Measurements from ENCODE around the gene RBFOX1. TPM values are rescaled to one million over a fixed set of nuclear protein-coding genes. Genes with fewer than 3 reads are reported as not detected.
A peak's percentile ranks its signal among the peaks of the same experiment; 100 is the strongest.

The RBFOX1 gene
- total RNA-seq, 8 experiments from 2014 or later, result 1.4 to 77.7 (median 41.3) TPM; not detected in 2

DNA sequence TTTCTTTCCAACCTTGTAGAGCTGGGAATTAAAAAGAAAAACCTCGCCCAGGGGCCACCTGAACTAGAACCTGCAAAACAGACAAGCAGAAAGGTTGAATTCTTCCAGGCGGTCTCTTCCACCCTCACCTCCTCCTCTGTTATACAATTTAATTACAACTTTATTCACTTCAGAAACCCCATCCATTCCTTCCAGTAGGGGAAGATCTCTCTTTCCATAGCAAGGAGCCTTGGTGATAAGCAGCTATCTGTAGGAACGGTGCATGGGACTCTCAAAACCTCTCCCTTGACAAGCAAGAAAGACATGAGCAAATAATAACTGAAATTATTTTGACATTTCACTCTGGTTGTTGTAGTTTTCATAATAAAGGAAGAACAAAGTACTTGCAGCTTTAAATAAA, 176.0 kb downstream of the RBFOX1 start:
- WGBS, 10 experiments, result 19 to 100% (median 74%) methylated on average over 1 to 3 of the region's 3 CpGs
- no peak overlapping the region for H3K4me3 ChIP-seq
- in situ Hi-C loops (cut with MboI; ENCODE audit: low pct_unique_long_range_greater_than_20kb in 2 of 9, low sequenced_read_pairs in 9 of 9, unreplicated experiment in 9 of 9), result no loop called here
- H3K27ac ChIP-seq, result no peak overlapping the region
- no peak for ATAC-seq (replicated peaks in 6 of 8)
- H3K4me1 ChIP-seq (replicated peaks in 1 of 2), result peaks cover 0 to 28% of the 10 kb centered on the region in 2 donors

- in situ Hi-C loops (cut with MboI; ENCODE audit: low pct_unique_long_range_greater_than_20kb in 2 of 9, low sequenced_read_pairs in 9 of 9, unreplicated experiment in 9 of 9), result no loop called here
- ATAC-seq (replicated peaks in 6 of 8), result peak in 5 of 8 experiments; percentile 60 to 92 (median 74)
- peaks cover 0 to 28% of the 10 kb centered on the region in 2 donors for H3K4me1 ChIP-seq (replicated peaks in 1 of 2)
- peak overlapping the region in 1 of 2 donors; percentile 32 for H3K27ac ChIP-seq
- peak overlapping the region in 4 of 5 donors; percentile 11 to 36 (median 26) for H3K4me3 ChIP-seq
- 3 to 84% (median 29%) methylated on average over 1 to 23 of the region's 23 CpGs; no CpG with 5 or more reads in 1 of the 10 experiments for WGBS, 10 experiments
Observed at GRCh38 chr16:7509963-7510601, 177.4 kb downstream of the RBFOX1 start.

DNA sequence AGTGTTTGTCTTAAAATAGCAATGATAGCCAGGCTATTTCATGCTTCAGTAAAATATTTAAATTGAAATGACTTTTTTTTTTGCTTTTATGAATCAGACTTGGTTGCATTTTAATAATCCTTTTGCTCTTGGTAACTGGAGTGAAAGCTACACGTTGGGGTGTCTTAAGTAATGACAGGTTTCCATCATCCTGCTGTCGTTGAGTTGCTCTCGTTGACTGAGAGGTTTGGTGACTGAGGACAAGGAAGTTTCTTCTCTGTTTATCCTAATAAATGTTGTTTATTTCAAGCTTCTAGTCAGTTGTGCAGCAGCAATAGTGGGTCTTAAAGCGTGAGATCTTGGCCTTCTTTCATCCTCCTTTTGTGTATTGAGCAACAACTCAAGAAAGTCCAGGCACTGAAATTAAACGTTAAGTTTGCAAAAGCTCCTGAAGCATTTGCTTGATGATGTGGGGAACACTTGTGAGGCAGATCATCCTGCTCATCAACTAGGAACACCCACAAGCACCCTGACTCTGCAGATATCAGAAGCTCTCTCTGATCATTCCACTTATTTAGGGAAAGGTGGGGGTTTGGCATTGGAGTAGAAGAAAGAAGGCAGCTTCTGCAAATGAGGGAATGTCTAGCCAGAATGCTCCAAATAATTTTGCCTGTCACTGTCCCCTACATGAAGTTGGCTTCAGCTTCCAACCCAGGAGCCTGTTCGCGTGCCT, 179.1 kb downstream of the RBFOX1 start:
- ATAC-seq (replicated peaks in 6 of 8), result no peak
- 0 to 93% (median 57%) methylated on average over 1 to 5 of the region's 7 CpGs for WGBS, 10 experiments
- Histone ChIP-seq H3K27ac (no peak overlapping the region), H3K4me3 (no peak overlapping the region), H3K4me1 (replicated peaks in 1 of 2) (peaks cover 0 to 31% of the 10 kb centered on the region in 2 donors)
- in situ Hi-C loops (cut with MboI; ENCODE audit: low pct_unique_long_range_greater_than_20kb in 2 of 9, low sequenced_read_pairs in 9 of 9, unreplicated experiment in 9 of 9), result no loop called here

DNA sequence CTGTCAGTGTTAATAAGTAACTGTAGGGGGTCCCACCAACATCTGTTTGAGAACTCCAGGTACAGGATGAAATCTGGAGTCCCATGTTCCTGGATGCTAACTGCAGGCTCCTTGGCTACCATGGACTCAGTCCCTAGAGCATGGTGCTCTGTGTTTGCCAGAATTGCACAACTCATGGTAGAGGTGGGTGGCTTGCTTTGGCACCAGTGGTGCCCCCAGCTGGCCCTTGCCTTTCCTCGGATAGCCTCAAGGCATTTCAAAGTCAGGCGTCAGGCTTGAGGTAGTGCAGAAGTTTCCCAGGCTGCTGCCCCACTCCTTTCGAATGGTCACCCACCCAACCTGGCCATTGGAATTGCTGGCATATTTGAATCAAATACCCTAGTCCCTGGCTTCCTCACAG, 179.9 kb downstream of the RBFOX1 start:
- WGBS, 10 experiments, result 0 to 50% (median 27%) methylated on average over 1 to 2 of the region's 3 CpGs; no CpG with 5 or more reads in 6 of the 10 experiments
- no peak overlapping the region for H3K27ac ChIP-seq
- H3K4me1 ChIP-seq (replicated peaks in 1 of 2), result peaks cover 0 to 31% of the 10 kb centered on the region in 2 donors
- no peak overlapping the region for H3K4me3 ChIP-seq
- no peak for ATAC-seq (replicated peaks in 6 of 8)
- in situ Hi-C loops (cut with MboI; ENCODE audit: low pct_unique_long_range_greater_than_20kb in 2 of 9, low sequenced_read_pairs in 9 of 9, unreplicated experiment in 9 of 9), result no loop called here

DNA sequence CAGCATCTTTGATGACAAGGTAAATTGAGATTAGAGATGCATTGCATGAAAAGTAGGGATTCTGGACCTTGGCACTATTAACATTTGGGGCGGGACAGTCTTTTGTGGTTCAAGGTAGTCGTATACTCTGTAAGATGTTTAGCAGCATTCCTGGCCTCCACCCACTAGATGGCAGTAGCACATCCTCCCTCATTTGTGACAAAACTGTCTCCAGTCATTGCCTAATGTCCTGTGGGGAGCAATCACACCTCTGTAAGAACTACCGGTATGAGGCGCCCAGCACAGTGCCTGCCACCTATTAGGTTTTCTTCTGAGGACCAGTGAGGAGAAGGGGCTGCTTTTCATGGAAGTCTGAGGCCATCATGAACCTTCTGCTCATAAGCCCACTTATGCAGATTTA, 180.8 kb downstream of the RBFOX1 start:
- 0 to 100% (median 85%) methylated on average over 1 to 3 of the region's 4 CpGs; no CpG with 5 or more reads in 1 of the 10 experiments for WGBS, 10 experiments
- ATAC-seq (replicated peaks in 6 of 8), result no peak
- Histone ChIP-seq H3K4me1 (replicated peaks in 1 of 2) (peaks cover 0 to 31% of the 10 kb centered on the region in 2 donors), H3K4me3 (no peak overlapping the region), H3K27ac (no peak overlapping the region)
- in situ Hi-C loops (cut with MboI; ENCODE audit: low pct_unique_long_range_greater_than_20kb in 2 of 9, low sequenced_read_pairs in 9 of 9, unreplicated experiment in 9 of 9), result no loop called here

DNA sequence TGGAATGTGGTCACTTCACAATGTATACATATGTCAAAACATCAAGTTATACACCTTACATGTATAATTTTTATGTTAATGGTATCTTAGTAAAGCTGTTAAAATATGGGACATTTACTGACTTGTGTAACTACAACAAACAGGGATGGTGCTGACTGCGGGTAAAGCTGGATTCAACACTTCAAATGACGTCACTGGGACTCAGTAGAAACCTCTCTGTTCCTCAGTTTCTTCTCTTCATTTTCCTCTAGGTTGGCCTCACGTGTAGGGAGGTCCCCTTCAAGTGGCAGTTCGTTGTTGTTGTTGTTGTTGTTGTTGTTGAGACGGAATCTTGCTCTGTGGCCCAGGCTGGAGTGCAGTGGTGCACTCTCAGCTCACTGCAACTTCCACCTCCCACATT, 182.9 kb downstream of the RBFOX1 start:
- WGBS, 10 experiments, result 0 to 100% (median 53%) methylated on average over 1 to 4 of the region's 5 CpGs; no CpG with 5 or more reads in 4 of the 10 experiments
- in situ Hi-C loops (cut with MboI; ENCODE audit: low pct_unique_long_range_greater_than_20kb in 2 of 9, low sequenced_read_pairs in 9 of 9, unreplicated experiment in 9 of 9), result no loop called here
- H3K27ac ChIP-seq, result no peak overlapping the region
- H3K4me1 ChIP-seq (replicated peaks in 1 of 2), result peaks cover 0 to 16% of the 10 kb centered on the region in 2 donors
- ATAC-seq (replicated peaks in 6 of 8), result no peak
- H3K4me3 ChIP-seq, result no peak overlapping the region

DNA sequence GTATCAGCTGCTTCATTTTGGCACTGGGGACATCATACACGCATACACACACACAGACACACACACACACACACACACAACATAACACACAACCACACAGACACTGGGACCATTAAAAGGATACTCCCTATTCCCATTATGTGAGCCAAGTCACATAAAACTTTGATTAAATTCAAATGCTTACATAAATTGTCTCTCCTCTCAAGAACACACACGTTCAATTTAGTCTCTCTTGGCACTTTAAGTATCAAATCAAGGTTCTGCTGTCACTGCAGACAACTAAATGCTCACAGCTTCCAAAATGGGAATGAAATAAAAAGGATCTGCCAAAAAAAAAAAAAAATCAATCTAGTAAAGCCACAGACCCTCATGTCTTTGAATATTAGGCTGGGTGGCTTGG, 184.9 kb downstream of the RBFOX1 start:
- H3K27ac ChIP-seq, result no peak overlapping the region
- no peak for ATAC-seq (replicated peaks in 6 of 8)
- 0 to 100% (median 29%) methylated on average over 1 to 2 of the region's 2 CpGs; no CpG with 5 or more reads in 2 of the 10 experiments for WGBS, 10 experiments
- in situ Hi-C loops (cut with MboI; ENCODE audit: low pct_unique_long_range_greater_than_20kb in 2 of 9, low sequenced_read_pairs in 9 of 9, unreplicated experiment in 9 of 9), result no loop called here
- no peak overlapping the region for H3K4me3 ChIP-seq
- peaks cover 0 to 3% of the 10 kb centered on the region in 2 donors for H3K4me1 ChIP-seq (replicated peaks in 1 of 2)

DNA sequence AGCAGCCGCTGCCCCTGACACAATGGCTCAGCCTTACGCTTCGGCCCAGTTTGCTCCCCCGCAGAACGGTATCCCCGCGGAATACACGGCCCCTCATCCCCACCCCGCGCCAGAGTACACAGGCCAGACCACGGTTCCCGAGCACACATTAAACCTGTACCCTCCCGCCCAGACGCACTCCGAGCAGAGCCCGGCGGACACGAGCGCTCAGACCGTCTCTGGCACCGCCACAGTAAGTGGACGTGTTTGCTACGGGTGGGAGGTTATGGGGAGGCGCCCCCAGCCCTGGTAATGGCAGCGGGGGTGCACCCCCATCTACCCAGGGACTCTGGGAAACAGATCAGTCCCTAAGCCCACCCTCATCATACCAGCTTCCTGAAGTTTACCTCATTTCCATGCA, 185.5 kb downstream of the RBFOX1 start:
- H3K27ac ChIP-seq, result no peak overlapping the region
- 68 to 100% (median 98%) methylated on average over 3 to 6 of the region's 25 CpGs; no CpG with 5 or more reads in 6 of the 10 experiments for WGBS, 10 experiments
- H3K4me1 ChIP-seq (replicated peaks in 1 of 2), result peaks cover 0 to 3% of the 10 kb centered on the region in 2 donors
- ATAC-seq (replicated peaks in 6 of 8), result no peak
- in situ Hi-C loops (cut with MboI; ENCODE audit: low pct_unique_long_range_greater_than_20kb in 2 of 9, low sequenced_read_pairs in 9 of 9, unreplicated experiment in 9 of 9), result no loop called here
- H3K4me3 ChIP-seq, result no peak overlapping the region

GRCh38 chr16:7521834-7522233, 189.2 kb downstream of the RBFOX1 start:
- Histone ChIP-seq H3K4me3 (no peak overlapping the region), H3K27ac (no peak overlapping the region), H3K4me1 (replicated peaks in 1 of 2) (no peaks in the 10 kb centered on the region)
- no peak for ATAC-seq (replicated peaks in 6 of 8)
- in situ Hi-C loops (cut with MboI; ENCODE audit: low pct_unique_long_range_greater_than_20kb in 2 of 9, low sequenced_read_pairs in 9 of 9, unreplicated experiment in 9 of 9), result no loop called here
- 0 to 93% (median 38%) methylated on average over 1 to 6 of the region's 6 CpGs; no CpG with 5 or more reads in 1 of the 10 experiments for WGBS, 10 experiments

DNA sequence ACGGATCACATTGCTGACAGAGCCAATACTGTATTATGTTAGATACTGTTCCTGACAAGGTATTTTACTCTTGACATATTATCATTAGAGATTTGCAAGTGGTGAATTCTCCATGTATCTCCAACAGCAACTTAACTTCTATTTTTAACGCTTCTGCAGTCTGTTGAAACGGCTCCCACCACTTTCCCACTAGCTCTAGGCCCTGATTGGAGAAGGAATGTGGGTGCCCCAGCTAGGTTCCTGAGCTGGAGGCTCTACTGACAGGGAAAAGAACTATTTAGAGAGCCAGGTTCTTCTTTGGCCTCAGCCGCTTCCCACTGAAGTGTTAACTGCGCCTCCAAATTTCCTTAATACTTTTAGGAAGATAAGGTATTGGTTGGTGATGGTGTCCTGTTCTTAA, 191.8 kb downstream of the RBFOX1 start:
- in situ Hi-C loops (cut with MboI; ENCODE audit: low pct_unique_long_range_greater_than_20kb in 2 of 9, low sequenced_read_pairs in 9 of 9, unreplicated experiment in 9 of 9), result no loop called here
- Histone ChIP-seq H3K4me3 (no peak overlapping the region), H3K27ac (no peak overlapping the region), H3K4me1 (replicated peaks in 1 of 2) (peaks cover 0 to 3% of the 10 kb centered on the region in 2 donors)
- no peak for ATAC-seq (replicated peaks in 6 of 8)
- 0 to 100% (median 33%) methylated on average over 1 to 5 of the region's 5 CpGs; no CpG with 5 or more reads in 1 of the 10 experiments for WGBS, 10 experiments

GRCh38 chr16:7526736-7527135, 194.1 kb downstream of the RBFOX1 start:
- no peak for ATAC-seq (replicated peaks in 6 of 8)

GRCh38 chr16:7532534-7532933, 199.9 kb downstream of the RBFOX1 start:
- no peak overlapping the region for H3K4me3 ChIP-seq
- in situ Hi-C loops (cut with MboI; ENCODE audit: low pct_unique_long_range_greater_than_20kb in 2 of 9, low sequenced_read_pairs in 9 of 9, unreplicated experiment in 9 of 9), result no loop called here
- no peak for ATAC-seq (replicated peaks in 6 of 8)
- WGBS, 10 experiments, result 20 to 100% (median 73%) methylated on average over 1 to 6 of the region's 6 CpGs; no CpG with 5 or more reads in 2 of the 10 experiments
- H3K4me1 ChIP-seq (replicated peaks in 1 of 2), result peaks cover 0 to 17% of the 10 kb centered on the region in 2 donors
- H3K27ac ChIP-seq, result no peak overlapping the region

More at GRCh38 chr16:7526736-7527135, 194.1 kb downstream of the RBFOX1 start:
- WGBS, 10 experiments, result 48 to 100% (median 79%) methylated on average over 1 to 6 of the region's 6 CpGs
- Histone ChIP-seq H3K27ac (no peak overlapping the region), H3K4me1 (replicated peaks in 1 of 2) (peaks cover 0 to 3% of the 10 kb centered on the region in 2 donors), H3K4me3 (no peak overlapping the region)
- in situ Hi-C loops (cut with MboI; ENCODE audit: low pct_unique_long_range_greater_than_20kb in 2 of 9, low sequenced_read_pairs in 9 of 9, unreplicated experiment in 9 of 9), result no loop called here

- WGBS, 10 experiments, result 22 to 100% (median 54%) methylated on average over 1 to 7 of the region's 7 CpGs; no CpG with 5 or more reads in 2 of the 10 experiments
- in situ Hi-C loops (cut with MboI; ENCODE audit: low pct_unique_long_range_greater_than_20kb in 2 of 9, low sequenced_read_pairs in 9 of 9, unreplicated experiment in 9 of 9), result no loop called here
- Histone ChIP-seq H3K4me3 (no peak overlapping the region), H3K4me1 (replicated peaks in 1 of 2) (peaks cover 0 to 15% of the 10 kb centered on the region in 2 donors), H3K27ac (no peak overlapping the region)
- ATAC-seq (replicated peaks in 6 of 8), result peak in 4 of 8 experiments; percentile 32 to 60 (median 46)
Observed at GRCh38 chr16:7534749-7535148, 202.1 kb downstream of the RBFOX1 start.
